GM13977 (cell line): Measurements from ENCODE around the gene SEMA7A.

Experiments
- DNase-seq: peaks from one replicate; pipeline ENCODE4 v3.0.0; 2012; ENCODE audit warnings: low spot score
- in situ Hi-C: fragments of 300-500 bp; cut with MboI; formaldehyde crosslinking; loops from one replicate; pipeline ENCODE4 v1.12.0; 2022; ENCODE audit warnings: low sequenced_read_pairs, low pct_unique_long_range_greater_than_20kb, mixed read lengths, inconsistent platforms; ENCODE audit not compliant: unreplicated experiment
- TF ChIP-seq, protein P1 (sequence below): IDR thresholded peaks from 2 replicates; pipeline ENCODE4 v1.5.1; 2012; ENCODE audit warnings: mild to moderate bottlenecking, control low read depth; ENCODE audit not compliant: insufficient read depth; ENCODE audit errors: extremely low read depth, missing control alignments

The SEMA7A gene

DNA sequence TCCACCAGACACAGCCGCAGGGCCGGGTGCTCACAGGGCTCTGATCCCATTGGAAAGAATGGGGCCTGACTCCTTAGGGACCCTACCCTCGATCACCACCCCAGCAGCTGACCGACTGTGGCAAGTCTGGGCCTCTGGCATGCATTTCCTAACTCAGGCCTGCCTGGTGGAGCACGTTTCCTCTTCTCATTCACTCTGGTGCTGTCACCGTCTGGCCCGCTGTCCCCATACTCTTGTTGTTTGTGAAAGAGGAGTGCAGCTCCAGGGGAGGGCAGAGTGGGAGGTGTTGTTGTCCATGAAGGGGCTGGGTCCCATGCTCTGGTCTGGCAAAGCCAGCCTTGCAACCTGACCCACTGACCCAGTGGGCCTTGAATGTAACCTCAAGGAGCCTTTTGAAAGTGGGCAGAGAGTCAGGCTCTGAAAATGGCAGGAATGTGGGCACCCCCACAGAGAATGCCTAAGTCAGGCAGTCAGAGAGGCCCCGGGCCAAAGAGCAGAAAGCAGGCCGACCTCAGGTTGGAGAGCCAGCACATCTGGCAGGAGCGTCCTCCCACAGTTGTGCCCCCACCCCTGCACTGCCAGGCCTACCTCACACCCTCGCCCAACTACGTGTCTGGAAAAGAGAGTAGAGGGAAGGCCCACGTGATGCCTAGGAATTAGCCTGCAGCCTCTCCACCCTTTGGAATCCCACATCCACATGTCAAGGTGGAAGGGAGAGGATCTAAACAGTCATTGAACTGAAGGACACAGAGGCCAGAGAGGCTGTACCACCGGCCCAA is 10.9 kb downstream of the SEMA7A start:
- TF ChIP-seq, protein P1, sequence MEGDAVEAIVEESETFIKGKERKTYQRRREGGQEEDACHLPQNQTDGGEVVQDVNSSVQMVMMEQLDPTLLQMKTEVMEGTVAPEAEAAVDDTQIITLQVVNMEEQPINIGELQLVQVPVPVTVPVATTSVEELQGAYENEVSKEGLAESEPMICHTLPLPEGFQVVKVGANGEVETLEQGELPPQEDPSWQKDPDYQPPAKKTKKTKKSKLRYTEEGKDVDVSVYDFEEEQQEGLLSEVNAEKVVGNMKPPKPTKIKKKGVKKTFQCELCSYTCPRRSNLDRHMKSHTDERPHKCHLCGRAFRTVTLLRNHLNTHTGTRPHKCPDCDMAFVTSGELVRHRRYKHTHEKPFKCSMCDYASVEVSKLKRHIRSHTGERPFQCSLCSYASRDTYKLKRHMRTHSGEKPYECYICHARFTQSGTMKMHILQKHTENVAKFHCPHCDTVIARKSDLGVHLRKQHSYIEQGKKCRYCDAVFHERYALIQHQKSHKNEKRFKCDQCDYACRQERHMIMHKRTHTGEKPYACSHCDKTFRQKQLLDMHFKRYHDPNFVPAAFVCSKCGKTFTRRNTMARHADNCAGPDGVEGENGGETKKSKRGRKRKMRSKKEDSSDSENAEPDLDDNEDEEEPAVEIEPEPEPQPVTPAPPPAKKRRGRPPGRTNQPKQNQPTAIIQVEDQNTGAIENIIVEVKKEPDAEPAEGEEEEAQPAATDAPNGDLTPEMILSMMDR = no peak
- no peak for DNase-seq
- in situ Hi-C loops = no loop called here

DNA sequence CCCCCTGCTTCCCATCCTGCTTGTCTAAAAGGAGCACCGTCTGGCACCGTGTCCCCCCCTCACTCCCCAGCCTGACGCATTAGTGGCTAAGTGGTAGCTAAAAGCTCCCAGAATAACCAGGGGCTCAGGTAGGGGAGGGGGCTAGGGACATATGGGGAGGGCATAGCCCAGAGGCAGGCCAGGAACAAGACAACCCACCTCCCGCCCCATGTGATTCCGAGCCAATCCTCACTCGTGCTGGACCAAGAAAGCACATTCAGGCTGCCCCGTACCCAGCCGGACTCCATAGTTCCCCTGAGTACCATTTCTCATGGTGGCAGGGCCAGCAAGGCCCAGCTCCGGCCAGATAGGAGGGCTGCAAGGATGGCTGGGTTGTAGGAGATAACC is 11.5 kb downstream of the SEMA7A start:
- no peak for DNase-seq
- TF ChIP-seq, protein P1 = no peak
- in situ Hi-C loops = no loop called here

DNA sequence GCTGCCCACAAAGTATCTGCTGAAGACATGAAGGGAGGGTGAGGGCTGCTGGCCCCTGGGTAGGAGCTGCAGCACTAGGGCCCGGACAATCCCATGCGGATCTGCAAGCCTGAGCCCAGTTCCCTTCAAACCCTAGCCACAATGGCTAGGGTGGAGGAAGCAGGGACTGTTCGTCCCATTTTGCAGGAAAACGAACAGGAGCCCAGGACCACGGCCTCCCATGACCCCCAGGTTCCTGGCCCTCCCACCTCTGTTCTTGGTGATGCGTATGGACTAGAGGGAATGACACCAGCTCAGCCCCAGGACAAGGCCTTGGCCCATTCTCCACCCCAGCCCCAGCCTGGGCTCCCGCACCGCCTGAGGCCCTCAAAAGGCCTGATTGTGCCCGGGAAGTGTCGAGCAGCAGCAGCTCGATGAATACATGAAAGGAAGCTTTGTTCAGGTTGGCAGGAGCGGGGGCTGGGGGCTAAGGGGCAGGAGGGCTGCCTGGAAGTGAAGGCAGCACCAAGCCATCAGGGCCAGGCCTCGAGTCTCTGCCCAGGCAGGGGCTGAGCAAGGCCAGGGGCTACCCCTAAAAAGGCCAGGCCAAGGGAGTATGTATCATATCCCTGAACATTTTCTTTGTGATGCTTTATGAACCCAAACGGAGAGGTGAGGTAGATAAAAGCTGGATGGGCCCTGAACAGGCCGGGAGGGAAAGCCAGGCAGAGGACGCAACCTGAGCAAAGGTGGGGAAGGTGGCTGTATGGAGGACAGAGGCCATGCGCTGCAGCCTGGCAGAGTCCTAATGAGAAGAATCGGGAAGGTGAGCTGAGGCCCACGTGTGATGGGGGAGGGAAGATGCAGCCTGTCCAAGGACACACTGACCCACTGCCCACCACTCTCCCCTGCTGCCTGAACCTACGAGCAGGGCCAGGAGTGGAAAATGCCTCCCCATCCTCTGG is 12.2 kb downstream of the SEMA7A start:
- DNase-seq = no peak
- TF ChIP-seq, protein P1 = no peak
- in situ Hi-C loops = no loop called here

DNA sequence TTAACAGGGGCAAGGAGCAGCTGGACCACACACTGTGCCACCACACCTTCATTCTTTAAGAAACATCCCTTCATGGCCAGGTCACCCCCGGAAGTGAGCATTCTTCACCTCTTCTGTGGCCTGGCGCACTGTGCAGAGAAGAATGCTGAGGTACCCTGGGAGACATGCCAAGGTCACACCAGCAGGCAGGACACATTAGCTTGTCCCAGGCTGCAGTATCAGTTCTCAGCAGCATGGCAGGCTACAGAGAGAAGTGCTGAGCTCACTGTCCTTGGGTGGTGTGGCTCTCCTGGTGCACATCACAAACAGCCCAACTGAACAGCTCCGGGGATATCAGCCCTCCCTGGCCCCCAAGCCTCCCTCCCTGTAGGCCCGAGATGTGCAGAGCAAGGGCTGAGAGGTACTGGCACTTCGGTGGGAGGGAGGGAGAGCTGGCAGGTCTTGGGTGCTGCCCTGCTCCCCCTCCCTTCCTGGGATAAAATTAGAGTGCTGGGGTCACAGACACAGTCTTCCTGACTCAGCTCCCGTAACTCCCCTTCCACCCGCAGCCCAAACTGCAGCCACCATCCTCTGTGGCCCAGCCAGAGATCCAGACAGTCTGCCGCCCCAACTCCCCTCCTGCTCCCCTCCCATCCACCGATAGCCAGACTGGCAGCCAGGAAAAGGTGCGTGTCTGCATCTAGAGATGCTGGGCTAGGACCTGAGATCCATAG is 13.4 kb downstream of the SEMA7A start:
- DNase-seq = no peak
- TF ChIP-seq, protein P1 = no peak
- in situ Hi-C loops = no loop called here

DNA sequence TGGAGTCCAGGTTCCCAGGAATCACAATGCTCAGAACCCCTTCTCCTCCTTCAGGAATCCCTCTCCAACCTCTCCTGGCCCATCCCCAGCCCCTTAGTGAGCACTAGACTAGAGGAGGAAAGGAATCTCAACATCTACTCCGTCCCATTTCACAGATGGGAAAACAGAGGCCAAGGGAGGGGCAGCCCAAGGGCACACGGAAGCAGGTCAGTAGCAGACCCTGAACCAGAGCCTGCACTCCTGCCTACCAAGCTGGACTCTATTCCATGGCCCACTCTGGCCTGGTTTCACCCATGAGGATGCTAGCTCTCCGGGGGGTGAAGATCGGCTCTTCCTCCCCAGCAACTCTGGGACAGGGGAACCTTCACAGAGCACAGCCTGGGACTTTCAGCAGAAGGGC is 14.3 kb downstream of the SEMA7A start:
- TF ChIP-seq, protein P1 = no peak
- DNase-seq = no peak
- in situ Hi-C loops = no loop called here
